Urinary bladder (tissue), 4 donors: ENCODE results near the gene ODF2. TPM values are rescaled to one million over a fixed set of nuclear protein-coding genes. Genes with fewer than 3 reads are reported as not detected.

Source experiments
- DNase-seq: peaks from one replicate; pipeline ENCODE4 v3.0.0-alpha.2; 2015; ENCODE audit errors: extremely low spot score
- H3K27ac ChIP-seq: one replicate; pipeline ENCODE4 v1.5.1; 2013; ENCODE audit warnings: low read depth, mild to moderate bottlenecking, moderate library complexity
- H3K36me3 ChIP-seq: one replicate; pipeline ENCODE4 v1.6.1; 2013; ENCODE audit warnings: mild to moderate bottlenecking, moderate library complexity; ENCODE audit not compliant: insufficient read depth
- H3K4me1 ChIP-seq: one replicate; pipeline ENCODE4 v1.6.1; 2013; ENCODE audit warnings: mild to moderate bottlenecking, moderate library complexity; ENCODE audit not compliant: insufficient read depth
- H3K4me3 ChIP-seq: one replicate; pipeline ENCODE4 v1.5.1; 2013; ENCODE audit warnings: low read depth, low read length
- WGBS: extraction: QIAGEN DNeasy Blood & Tissue Kit; methylation state at CpG from one replicate; pipeline ENCODE4 v1.1.7; 2013; 5-methylcytosine and 5-hydroxymethylcytosine counted together
- polyA plus RNA-seq: library from polyadenylated mRNA; stranded (reverse); fragments of 200-250 nt; gene quantifications from one replicate; pipeline ENCODE4 v1.2.3, GENCODE V29; 2013
- total RNA-seq: library from RNA; depleted of rRNA; stranded (reverse); fragments of >200 nt; gene quantifications from one replicate; pipeline ENCODE4 v1.2.3, GENCODE V29; 2014
- donor health status: healthy with polysubstance abuse.
- donor health status: healthy.

ODF2 gene
- total and polyA plus RNA-seq, 2 donors: 25.4 to 27.5 TPM

- Histone ChIP-seq H3K36me3 (peaks cover 4% of the 10 kb centered on the region), H3K4me1 (no peaks in the 10 kb centered on the region)
Observed at GRCh38 chr9:128481561-128481960, 25.8 kb downstream of the ODF2 start.

DNA sequence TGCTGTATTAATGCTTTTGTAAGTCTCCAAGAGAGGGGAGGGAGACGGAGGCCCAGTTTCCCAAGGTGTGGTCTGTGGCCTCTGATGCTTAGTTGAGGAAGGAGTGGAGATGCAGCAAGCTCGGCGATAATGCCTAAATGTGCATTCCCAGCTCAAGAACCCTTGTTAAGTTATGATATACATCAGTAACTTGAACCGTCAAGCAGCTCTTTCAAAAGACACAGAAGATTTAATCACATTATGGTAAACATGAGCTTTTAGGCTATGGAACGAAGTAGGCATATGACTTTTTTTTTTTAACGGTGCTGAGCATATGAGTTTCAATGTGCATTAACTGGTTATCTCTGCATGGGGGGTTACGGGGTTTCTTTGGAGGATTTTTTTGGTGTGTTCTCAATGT lies 26.4 kb downstream of the ODF2 start:
- WGBS: 92% methylated on average over 7 of the region's 7 CpGs

More at GRCh38 chr9:128481561-128481960, 25.8 kb downstream of the ODF2 start:
- Histone ChIP-seq H3K27ac (no peak overlapping the region), H3K4me3 (no peak overlapping the region)
- 97% methylated on average over 10 of the region's 10 CpGs for WGBS
- DNase-seq: no peak

GRCh38 chr9:128484686-128485413 lies 29.0 kb downstream of the ODF2 start:
- WGBS: 91% methylated on average over 17 of the region's 17 CpGs
- DNase-seq: no peak
- H3K4me1 ChIP-seq: no peaks in the 10 kb centered on the region
- peaks cover 2% of the 10 kb centered on the region for H3K36me3 ChIP-seq
- no peak overlapping the region for H3K27ac ChIP-seq
- H3K4me3 ChIP-seq: no peak overlapping the region

More for the DNA sequence above, 26.4 kb downstream of the ODF2 start:
- Histone ChIP-seq H3K4me1 (no peaks in the 10 kb centered on the region), H3K4me3 (no peak overlapping the region), H3K27ac (no peak overlapping the region), H3K36me3 (peaks cover 4% of the 10 kb centered on the region)
- no peak for DNase-seq

DNA sequence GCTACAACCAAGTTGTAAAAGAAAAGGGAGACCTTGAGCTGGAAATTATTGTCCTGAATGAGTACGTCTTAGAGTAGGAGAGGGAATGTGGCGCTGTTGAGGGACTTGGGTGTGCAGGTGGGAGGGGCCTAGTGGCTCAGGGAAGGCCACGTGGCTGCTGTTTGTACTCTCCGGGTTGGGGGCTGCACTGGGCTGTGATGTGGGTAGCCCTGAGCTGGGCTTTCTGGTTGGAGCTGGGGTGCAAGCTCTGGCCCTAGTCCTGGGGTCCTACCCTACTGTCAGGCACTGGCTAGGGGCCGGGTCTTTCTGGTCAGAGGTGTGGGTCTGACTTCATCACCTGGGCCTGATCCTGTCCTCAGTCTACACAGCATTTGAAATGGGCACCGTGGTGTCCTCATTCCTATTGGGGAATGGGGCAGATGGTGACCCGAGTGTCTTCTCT lies 29.6 kb downstream of the ODF2 start:
- Histone ChIP-seq H3K4me3 (no peak overlapping the region), H3K4me1 (no peaks in the 10 kb centered on the region), H3K27ac (no peak overlapping the region), H3K36me3 (peaks cover 2% of the 10 kb centered on the region)
- DNase-seq: no peak
- 73% methylated on average over 7 of the region's 7 CpGs for WGBS

DNA sequence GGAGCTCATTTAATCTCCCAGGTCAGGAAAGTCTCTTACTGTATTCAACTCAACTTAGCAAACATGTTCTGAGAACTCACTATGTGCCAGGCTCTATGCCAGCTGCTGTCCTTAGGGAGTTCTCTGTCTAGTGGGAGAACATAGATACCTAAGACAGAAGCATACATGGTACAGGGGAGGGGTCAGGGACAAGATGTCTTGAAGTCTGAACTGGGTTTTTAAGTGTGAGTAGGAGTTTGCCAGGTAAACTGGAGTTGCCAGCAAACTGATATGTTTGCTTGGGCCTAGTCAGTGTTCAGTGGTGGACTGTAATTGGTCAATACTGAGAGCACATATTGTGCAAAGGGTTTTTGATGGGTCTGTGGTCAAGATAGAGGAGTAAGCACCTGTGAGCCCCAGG lies 30.4 kb downstream of the ODF2 start:
- Histone ChIP-seq H3K27ac (no peak overlapping the region), H3K4me3 (no peak overlapping the region), H3K4me1 (no peaks in the 10 kb centered on the region), H3K36me3 (peaks cover 2% of the 10 kb centered on the region)
- no peak for DNase-seq

DNA sequence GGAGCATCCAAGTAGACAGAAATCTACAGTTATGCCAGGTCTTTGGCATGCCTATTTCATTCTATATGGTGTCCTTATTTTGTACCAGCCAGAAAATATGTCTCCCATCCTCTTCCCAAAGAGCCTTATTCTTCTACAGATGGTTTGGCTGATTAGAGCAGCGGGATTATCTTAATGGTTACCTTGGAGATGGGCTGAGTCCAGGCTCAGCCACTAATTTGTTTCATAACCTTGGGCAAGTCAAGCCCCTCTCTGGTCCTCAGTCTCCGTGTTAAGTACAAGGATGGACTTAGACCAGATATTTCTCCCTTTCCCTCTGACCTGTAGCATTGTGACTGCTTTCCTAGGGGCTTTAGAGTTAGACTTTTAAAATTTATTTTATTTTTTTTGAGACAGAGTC lies 37.6 kb downstream of the ODF2 start:
- WGBS: 80% methylated on average over 2 of the region's 2 CpGs
- no peak overlapping the region for H3K4me3 ChIP-seq
- H3K27ac ChIP-seq: no peak overlapping the region
- no peak for DNase-seq
- peaks cover 6% of the 10 kb centered on the region for H3K36me3 ChIP-seq
- no peaks in the 10 kb centered on the region for H3K4me1 ChIP-seq

GRCh38 chr9:128494108-128494745 lies 38.4 kb downstream of the ODF2 start:
- Histone ChIP-seq H3K4me1 (no peaks in the 10 kb centered on the region), H3K4me3 (no peak overlapping the region), H3K27ac (no peak overlapping the region), H3K36me3 (peaks cover 6% of the 10 kb centered on the region)
- no peak for DNase-seq
- 52% methylated on average over 13 of the region's 13 CpGs for WGBS

DNA sequence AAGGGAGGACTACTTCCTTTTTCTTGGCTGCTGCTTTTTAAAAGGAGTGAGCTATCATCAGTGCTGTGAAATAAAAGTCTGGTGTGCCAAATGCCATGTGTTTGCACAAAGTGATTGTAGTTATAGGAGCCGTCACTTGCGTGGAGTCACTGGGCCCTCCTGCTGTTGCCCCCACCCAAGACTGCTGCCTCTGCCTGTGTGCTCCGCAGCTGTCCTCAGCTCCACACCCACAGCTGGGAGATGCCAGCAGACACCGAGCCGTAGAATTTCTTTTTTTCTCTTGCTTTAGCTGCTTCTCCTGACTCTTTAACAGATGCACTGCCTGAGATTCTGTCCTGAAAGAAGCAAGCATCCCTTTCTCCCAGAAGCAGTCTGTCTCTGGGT lies 38.9 kb downstream of the ODF2 start:
- H3K4me1 ChIP-seq: no peaks in the 10 kb centered on the region
- WGBS: 62% methylated on average over 5 of the region's 5 CpGs
- no peak for DNase-seq
- H3K4me3 ChIP-seq: no peak overlapping the region
- H3K36me3 ChIP-seq: peaks cover 6% of the 10 kb centered on the region
- H3K27ac ChIP-seq: no peak overlapping the region

- H3K4me3 ChIP-seq: no peak overlapping the region
- H3K27ac ChIP-seq: no peak overlapping the region
- 60% methylated on average over 1 of the region's 1 CpG for WGBS
- peaks cover 6% of the 10 kb centered on the region for H3K36me3 ChIP-seq
- H3K4me1 ChIP-seq: no peaks in the 10 kb centered on the region
- DNase-seq: no peak
Observed at GRCh38 chr9:128495296-128495695, 39.5 kb downstream of the ODF2 start.

GRCh38 chr9:128495804-128496417 lies 40.1 kb downstream of the ODF2 start:
- Histone ChIP-seq H3K4me3 (no peak overlapping the region), H3K27ac (no peak overlapping the region), H3K4me1 (no peaks in the 10 kb centered on the region), H3K36me3 (peaks cover 6% of the 10 kb centered on the region)
- 81% methylated on average over 6 of the region's 6 CpGs for WGBS
- no peak for DNase-seq

GRCh38 chr9:128497824-128498610 lies 42.2 kb downstream of the ODF2 start:
- Histone ChIP-seq H3K4me3 (no peak overlapping the region), H3K27ac (no peak overlapping the region), H3K36me3 (peaks cover 3% of the 10 kb centered on the region), H3K4me1 (no peaks in the 10 kb centered on the region)
- DNase-seq: no peak
- WGBS: 95% methylated on average over 11 of the region's 11 CpGs

GRCh38 chr9:128498911-128499310 lies 43.1 kb downstream of the ODF2 start:
- Histone ChIP-seq H3K4me1 (no peaks in the 10 kb centered on the region), H3K27ac (no peak overlapping the region), H3K36me3 (peaks cover 3% of the 10 kb centered on the region), H3K4me3 (no peak overlapping the region)
- DNase-seq: no peak
- WGBS: 95% methylated on average over 9 of the region's 9 CpGs

DNA sequence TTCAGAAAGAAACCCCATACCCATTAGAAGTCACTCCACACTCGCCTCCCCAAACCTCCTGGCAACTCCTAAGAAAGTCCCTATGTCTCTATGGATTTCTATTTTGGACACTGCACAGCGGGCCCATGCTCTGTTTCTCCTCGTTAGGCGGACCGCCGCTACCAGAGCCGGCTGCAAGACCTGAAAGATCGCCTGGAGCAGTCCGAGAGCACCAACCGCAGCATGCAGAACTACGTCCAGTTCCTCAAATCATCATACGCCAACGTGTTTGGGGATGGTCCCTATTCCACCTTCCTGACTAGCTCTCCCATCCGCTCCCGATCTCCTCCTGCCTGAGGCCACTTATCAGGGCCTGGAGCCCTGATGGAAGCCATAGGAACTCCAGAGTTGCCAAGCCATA lies 44.1 kb downstream of the ODF2 start:
- Histone ChIP-seq H3K36me3 (peaks cover 3% of the 10 kb centered on the region), H3K27ac (no peak overlapping the region), H3K4me1 (no peaks in the 10 kb centered on the region), H3K4me3 (no peak overlapping the region)
- 94% methylated on average over 15 of the region's 15 CpGs for WGBS
- DNase-seq: no peak
